GM12892 (cell line): Measurements from ENCODE around the gene SH2D7.

ENCODE experiments used
- POLR2A ChIP-seq: IDR thresholded peaks from 2 replicates; pipeline ENCODE4 v1.6.1; 2011; ENCODE audit warnings: low read depth, low read length, control low read depth
- POLR2AphosphoS5 ChIP-seq: IDR thresholded peaks from 2 replicates; pipeline ENCODE4 v1.6.1; 2011; ENCODE audit warnings: low read depth, low read length, control low read depth
- TAF1 ChIP-seq: IDR thresholded peaks from 2 replicates; pipeline ENCODE4 v1.6.1; 2011; ENCODE audit warnings: low read depth, mild to moderate bottlenecking, control low read depth, low read length, borderline replicate concordance

- TF ChIP-seq POLR2A (no peak), POLR2AphosphoS5 (no peak), TAF1 (no peak)
Observed at GRCh38 chr15:78076231-78077052, 15.9 kb upstream of the SH2D7 start.
